Measurements from ENCODE around the gene CUZD1.

Gene CUZD1

GRCh38 chr10:122802282-122802681 is 43.4 kb downstream of the CUZD1 start:
- no peaks in the 10 kb centered on the region for H3K36me3 ChIP-seq (ENCODE audit: low read depth)
- DNase-seq (ENCODE audit: low spot score) (no peak), ATAC-seq (ENCODE audit: low read depth) (no peak)
- no peaks in the 10 kb centered on the region for H3K9me3 ChIP-seq (ENCODE audit: severe bottlenecking)
- no peak overlapping the region for H3K4me3 ChIP-seq (ENCODE audit: severe bottlenecking)
- TF ChIP-seq CTCF (IDR thresholded peaks at IDR 0.05; ENCODE audit: poor library complexity, severe bottlenecking), result no peak
- H3K4me1 ChIP-seq (ENCODE audit: insufficient read depth, poor library complexity, severe bottlenecking), result no peaks in the 10 kb centered on the region
- no peak overlapping the region for H3K27ac ChIP-seq (ENCODE audit: poor library complexity, severe bottlenecking)
- no peaks in the 10 kb centered on the region for H3K27me3 ChIP-seq (ENCODE audit: insufficient read depth, poor library complexity, severe bottlenecking)

- no peak for TF ChIP-seq CTCF (IDR thresholded peaks at IDR 0.05; ENCODE audit: poor library complexity, severe bottlenecking)
- Histone ChIP-seq H3K4me3 (ENCODE audit: severe bottlenecking) (no peak overlapping the region), H3K27me3 (ENCODE audit: insufficient read depth, poor library complexity, severe bottlenecking) (peaks cover 6% of the 10 kb centered on the region), H3K9me3 (ENCODE audit: severe bottlenecking) (no peaks in the 10 kb centered on the region), H3K4me1 (ENCODE audit: insufficient read depth, poor library complexity, severe bottlenecking) (no peaks in the 10 kb centered on the region), H3K36me3 (ENCODE audit: low read depth) (no peaks in the 10 kb centered on the region), H3K27ac (ENCODE audit: poor library complexity, severe bottlenecking) (no peak overlapping the region)
- ATAC-seq (ENCODE audit: low read depth), result no peak
- no peak for DNase-seq (ENCODE audit: low spot score)
Measured at GRCh38 chr10:122798704-122799231, 46.9 kb downstream of the CUZD1 start.

- Histone ChIP-seq H3K27ac (ENCODE audit: poor library complexity, severe bottlenecking) (no peak overlapping the region), H3K27me3 (ENCODE audit: insufficient read depth, poor library complexity, severe bottlenecking) (peaks cover 12% of the 10 kb centered on the region), H3K36me3 (ENCODE audit: low read depth) (no peaks in the 10 kb centered on the region), H3K9me3 (ENCODE audit: severe bottlenecking) (no peaks in the 10 kb centered on the region), H3K4me1 (ENCODE audit: insufficient read depth, poor library complexity, severe bottlenecking) (no peaks in the 10 kb centered on the region), H3K4me3 (ENCODE audit: severe bottlenecking) (no peak overlapping the region)
- no peak for ATAC-seq (ENCODE audit: low read depth)
- no peak for DNase-seq (ENCODE audit: low spot score)
- TF ChIP-seq CTCF (IDR thresholded peaks at IDR 0.05; ENCODE audit: poor library complexity, severe bottlenecking), result no peak
Measured at GRCh38 chr10:122796796-122797195, 48.9 kb downstream of the CUZD1 start.

GRCh38 chr10:122795924-122796323 is 49.7 kb downstream of the CUZD1 start:
- ATAC-seq (ENCODE audit: low read depth), result no peak
- no peak for TF ChIP-seq CTCF (IDR thresholded peaks at IDR 0.05; ENCODE audit: poor library complexity, severe bottlenecking)

GRCh38 chr10:122786269-122786668 is 59.4 kb downstream of the CUZD1 start:
- ATAC-seq (ENCODE audit: low read depth), result peak; percentile 56; the same call in 2 of the 3 replicates
- Histone ChIP-seq H3K36me3 (ENCODE audit: low read depth) (no peaks in the 10 kb centered on the region), H3K27me3 (ENCODE audit: insufficient read depth, poor library complexity, severe bottlenecking) (no peaks in the 10 kb centered on the region), H3K27ac (ENCODE audit: poor library complexity, severe bottlenecking) (no peak overlapping the region), H3K9me3 (ENCODE audit: severe bottlenecking) (no peaks in the 10 kb centered on the region), H3K4me1 (ENCODE audit: insufficient read depth, poor library complexity, severe bottlenecking) (no peaks in the 10 kb centered on the region), H3K4me3 (ENCODE audit: severe bottlenecking) (no peak overlapping the region)
- no peak for TF ChIP-seq CTCF (IDR thresholded peaks at IDR 0.05; ENCODE audit: poor library complexity, severe bottlenecking)
- no peak for DNase-seq (ENCODE audit: low spot score)

More at GRCh38 chr10:122795924-122796323, 49.7 kb downstream of the CUZD1 start:
- H3K27ac ChIP-seq (ENCODE audit: poor library complexity, severe bottlenecking), result no peak overlapping the region
- no peaks in the 10 kb centered on the region for H3K4me1 ChIP-seq (ENCODE audit: insufficient read depth, poor library complexity, severe bottlenecking)
- peaks cover 12% of the 10 kb centered on the region for H3K27me3 ChIP-seq (ENCODE audit: insufficient read depth, poor library complexity, severe bottlenecking)
- H3K9me3 ChIP-seq (ENCODE audit: severe bottlenecking), result no peaks in the 10 kb centered on the region
- no peaks in the 10 kb centered on the region for H3K36me3 ChIP-seq (ENCODE audit: low read depth)
- no peak overlapping the region for H3K4me3 ChIP-seq (ENCODE audit: severe bottlenecking)
- no peak for DNase-seq (ENCODE audit: low spot score)

Data from RWPE2 (cell line).